ENCODE measurements around the gene MRM3.
"Not testable (repeated sequence)": the region's sequence is repeated elsewhere in the genome, so short reads cannot be mapped to it uniquely, and the experiment has no call there.

The MRM3 gene

DNA sequence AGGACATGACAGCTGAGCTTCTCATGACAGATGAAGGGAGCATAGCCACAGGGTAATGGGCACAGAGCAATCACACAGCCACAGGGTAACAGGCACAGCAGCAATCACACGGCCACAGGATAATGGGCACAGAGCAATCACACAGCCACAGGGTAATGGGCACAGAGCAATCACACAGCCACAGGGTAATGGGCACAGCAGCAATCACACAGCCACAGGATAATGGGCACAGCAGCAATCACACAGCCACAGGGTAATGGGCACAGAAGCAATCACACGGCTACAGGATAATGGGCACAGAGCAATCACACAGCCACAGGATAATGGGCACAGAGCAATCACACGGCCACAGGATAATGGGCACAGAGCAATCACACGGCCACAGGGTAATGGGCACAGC lies 33.5 kb upstream of the MRM3 start:
- H3K27me3 ChIP-seq (ENCODE audit: low read depth); DNase-seq (ENCODE audit: low spot score in 2 of 2); H3K9me3 ChIP-seq; H3K4me3 ChIP-seq; in situ Hi-C loops (cut with MboI; ENCODE audit: low sequenced_read_pairs): not testable (repeated sequence)
- Histone ChIP-seq H3K4me1 (peaks cover 12% of the 10 kb centered on the region), H3K36me3 (replicated peaks) (peaks cover 51% of the 10 kb centered on the region)

DNA sequence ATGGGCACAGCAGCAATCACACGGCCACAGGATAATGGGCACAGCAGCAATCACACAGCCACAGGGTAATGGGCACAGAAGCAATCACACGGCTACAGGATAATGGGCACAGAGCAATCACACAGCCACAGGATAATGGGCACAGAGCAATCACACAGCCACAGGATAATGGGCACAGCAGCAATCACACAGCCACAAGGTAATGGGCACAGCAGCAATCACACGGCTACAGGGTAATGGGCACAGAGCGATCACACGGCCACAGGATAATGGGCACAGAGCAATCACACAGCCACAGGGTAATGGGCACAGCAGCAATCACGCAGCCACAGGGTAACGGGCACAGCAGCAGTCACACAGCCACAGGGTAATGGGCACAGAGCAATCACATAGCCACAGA lies 32.8 kb upstream of the MRM3 start:
- DNase-seq (ENCODE audit: low spot score in 2 of 2); H3K9me3 ChIP-seq; H3K4me3 ChIP-seq; H3K27me3 ChIP-seq (ENCODE audit: low read depth); in situ Hi-C loops (cut with MboI; ENCODE audit: low sequenced_read_pairs): not testable (repeated sequence)
- Histone ChIP-seq H3K36me3 (replicated peaks) (peaks cover 44% of the 10 kb centered on the region), H3K4me1 (peaks cover 12% of the 10 kb centered on the region)

GRCh38 chr17:750431-751037 lies 31.6 kb upstream of the MRM3 start:
- peaks cover 32% of the 10 kb centered on the region for H3K36me3 ChIP-seq (replicated peaks)
- peaks cover 12% of the 10 kb centered on the region for H3K4me1 ChIP-seq
- H3K4me3 ChIP-seq, result peak overlapping the region; percentile 77
- no peaks in the 10 kb centered on the region for H3K9me3 ChIP-seq
- no peaks in the 10 kb centered on the region for H3K27me3 ChIP-seq (ENCODE audit: low read depth)
- in situ Hi-C loops (cut with MboI; ENCODE audit: low sequenced_read_pairs), result no loop called here
- DNase-seq (ENCODE audit: low spot score in 2 of 2), result peak in 1 of 2 experiments; percentile 45

GRCh38 chr17:751269-752001 lies 30.7 kb upstream of the MRM3 start:
- peaks cover 12% of the 10 kb centered on the region for H3K4me1 ChIP-seq
- in situ Hi-C loops (cut with MboI; ENCODE audit: low sequenced_read_pairs), result no loop called here
- H3K9me3 ChIP-seq, result no peaks in the 10 kb centered on the region
- H3K4me3 ChIP-seq, result peak overlapping the region; percentile 77
- DNase-seq (ENCODE audit: low spot score in 2 of 2), result peak in 1 of 2 experiments; percentile 51
- peaks cover 24% of the 10 kb centered on the region for H3K36me3 ChIP-seq (replicated peaks)
- H3K27me3 ChIP-seq (ENCODE audit: low read depth), result no peaks in the 10 kb centered on the region

DNA sequence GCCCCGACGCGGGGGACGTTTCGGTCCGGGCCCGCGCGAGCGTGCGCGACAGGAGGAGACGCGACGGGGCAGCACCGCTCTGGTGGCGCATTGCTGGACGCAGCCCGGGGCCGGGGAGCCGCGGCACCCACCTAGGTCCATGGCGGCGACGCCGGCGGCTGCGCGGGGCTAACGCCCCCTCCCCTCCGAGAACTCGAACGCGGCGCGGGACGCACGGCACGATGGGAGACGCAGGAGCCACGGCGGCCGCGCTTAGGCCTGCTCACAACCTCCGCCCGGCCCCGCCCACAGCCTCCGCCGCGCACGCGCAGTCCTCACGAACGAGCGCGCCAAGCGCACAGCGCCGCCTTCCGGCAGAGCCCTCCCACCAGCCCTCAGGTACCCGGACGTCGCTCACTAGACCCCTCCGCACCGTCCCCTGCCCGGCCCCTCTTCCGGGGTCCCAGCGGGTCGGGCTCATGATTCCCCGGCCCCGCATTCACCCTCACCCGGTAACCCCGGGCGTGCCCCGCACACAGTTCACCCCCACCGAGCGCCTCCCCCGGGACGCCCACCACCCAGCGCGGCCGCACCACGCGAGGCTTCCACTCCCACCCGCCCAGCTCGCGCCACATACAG lies 30.0 kb upstream of the MRM3 start, which contains the start of gene GEMIN4:
GEMIN4 (minus strand) TSS at position 263 of the 618 bp plus-strand sequence; CDS start at position 141, 122 bp downstream.
- Histone ChIP-seq H3K4me3 (peak within 1 kb of the TSS; percentile 77), H3K27me3 (ENCODE audit: low read depth) (no peaks in the 10 kb centered on the region), H3K9me3 (no peaks in the 10 kb centered on the region), H3K4me1 (peaks cover 12% of the 10 kb centered on the region), H3K36me3 (replicated peaks) (peaks cover 24% of the 10 kb centered on the region)
- DNase-seq (ENCODE audit: low spot score in 2 of 2), result peak; percentile 84 to 97
- in situ Hi-C loops (cut with MboI; ENCODE audit: low sequenced_read_pairs), result no loop called here

- Histone ChIP-seq H3K36me3 (replicated peaks) (peaks cover 23% of the 10 kb centered on the region), H3K9me3 (no peaks in the 10 kb centered on the region), H3K27me3 (ENCODE audit: low read depth) (no peaks in the 10 kb centered on the region), H3K4me1 (peaks cover 12% of the 10 kb centered on the region), H3K4me3 (peak overlapping the region; percentile 77)
- peak in 1 of 2 experiments; percentile 51 for DNase-seq (ENCODE audit: low spot score in 2 of 2)
- in situ Hi-C loops (cut with MboI; ENCODE audit: low sequenced_read_pairs), result no loop called here
These were observed 29.4 kb upstream of the MRM3 start for GRCh38 chr17:752620-753219.

GRCh38 chr17:753418-753817 lies 28.7 kb upstream of the MRM3 start:
- Histone ChIP-seq H3K9me3 (no peaks in the 10 kb centered on the region), H3K36me3 (replicated peaks) (peaks cover 22% of the 10 kb centered on the region), H3K4me3 (no peak overlapping the region), H3K27me3 (ENCODE audit: low read depth) (no peaks in the 10 kb centered on the region), H3K4me1 (peaks cover 12% of the 10 kb centered on the region)
- no peak for DNase-seq (ENCODE audit: low spot score in 2 of 2)
- in situ Hi-C loops (cut with MboI; ENCODE audit: low sequenced_read_pairs), result no loop called here

DNA sequence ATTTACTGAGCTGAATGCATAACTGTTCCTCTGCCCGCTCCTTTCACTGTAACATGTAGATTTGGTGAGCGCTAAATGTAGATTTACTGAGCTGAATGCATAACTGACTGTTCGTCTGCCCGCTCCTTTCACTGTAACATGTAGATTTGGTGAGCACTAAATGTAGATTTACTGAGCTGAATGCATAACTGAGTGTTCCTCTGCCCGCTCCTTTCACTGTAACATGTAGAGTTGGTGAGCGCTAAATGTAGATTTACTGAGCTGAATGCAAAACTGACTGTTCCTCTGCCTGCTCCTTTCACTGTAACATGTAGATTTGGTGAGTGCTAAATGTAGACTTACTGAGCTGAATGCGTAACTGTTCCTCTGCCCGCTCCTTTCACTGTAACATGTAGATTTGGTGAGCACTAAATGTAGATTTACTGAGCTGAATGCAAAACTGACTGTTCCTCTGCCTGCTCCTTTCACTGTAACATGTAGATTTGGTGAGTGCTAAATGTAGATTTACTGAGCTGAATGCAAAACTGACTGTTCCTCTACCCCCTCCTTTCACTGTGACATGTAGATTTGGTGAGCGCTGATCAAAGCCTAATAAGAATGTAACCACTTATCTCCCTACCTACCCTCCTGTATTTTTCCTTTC lies 26.7 kb upstream of the MRM3 start:
- DNase-seq (ENCODE audit: low spot score in 2 of 2); H3K4me1 ChIP-seq; H3K27me3 ChIP-seq (ENCODE audit: low read depth); in situ Hi-C loops (cut with MboI; ENCODE audit: low sequenced_read_pairs); H3K4me3 ChIP-seq; H3K9me3 ChIP-seq: not testable (repeated sequence)
- peaks cover 37% of the 10 kb centered on the region for H3K36me3 ChIP-seq (replicated peaks)

DNA sequence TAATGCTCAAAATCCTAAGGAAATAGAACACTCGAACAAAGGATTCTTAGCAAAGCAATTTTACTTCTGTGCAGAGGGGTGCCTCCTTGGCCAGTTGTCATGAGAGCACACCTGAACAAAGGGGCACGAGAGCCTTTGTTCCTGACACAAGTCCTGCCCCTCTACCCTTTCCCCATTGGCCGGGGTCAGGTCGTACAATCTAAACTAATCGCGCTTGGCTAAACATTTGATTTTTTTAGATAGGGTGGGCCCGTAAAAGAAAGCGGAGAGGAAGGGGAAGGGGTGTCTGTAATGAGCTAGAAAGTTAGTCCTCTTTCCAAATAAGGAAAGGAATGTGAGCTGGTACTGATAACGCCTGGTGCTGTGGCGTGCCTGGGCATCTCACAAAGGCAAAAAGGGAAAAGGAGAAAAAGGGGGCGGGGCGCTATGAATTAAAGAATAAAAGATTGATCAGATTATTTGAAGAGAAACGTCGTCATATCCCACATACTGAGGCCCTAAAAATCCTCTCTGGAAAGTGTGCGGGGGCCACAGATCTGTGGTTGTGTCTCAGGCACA lies 26.1 kb upstream of the MRM3 start:
- H3K9me3 ChIP-seq; H3K4me3 ChIP-seq; H3K27me3 ChIP-seq (ENCODE audit: low read depth); in situ Hi-C loops (cut with MboI; ENCODE audit: low sequenced_read_pairs); DNase-seq (ENCODE audit: low spot score in 2 of 2); H3K4me1 ChIP-seq: not testable (repeated sequence)
- peaks cover 43% of the 10 kb centered on the region for H3K36me3 ChIP-seq (replicated peaks)

- in situ Hi-C loops (cut with MboI; ENCODE audit: low sequenced_read_pairs), result no loop called here
- Histone ChIP-seq H3K9me3 (no peaks in the 10 kb centered on the region), H3K4me3 (no peak overlapping the region), H3K36me3 (replicated peaks) (peaks cover 68% of the 10 kb centered on the region), H3K4me1 (no peaks in the 10 kb centered on the region), H3K27me3 (ENCODE audit: low read depth) (no peaks in the 10 kb centered on the region)
- no peak for DNase-seq (ENCODE audit: low spot score in 2 of 2)
These were observed 22.2 kb upstream of the MRM3 start for GRCh38 chr17:759964-760363.

- Histone ChIP-seq H3K4me1 (no peaks in the 10 kb centered on the region), H3K27me3 (ENCODE audit: low read depth) (no peaks in the 10 kb centered on the region), H3K4me3 (no peak overlapping the region), H3K36me3 (replicated peaks) (peaks cover 72% of the 10 kb centered on the region), H3K9me3 (no peaks in the 10 kb centered on the region)
- DNase-seq (ENCODE audit: low spot score in 2 of 2), result no peak
- in situ Hi-C loops (cut with MboI; ENCODE audit: low sequenced_read_pairs), result no loop called here
These were observed 21.8 kb upstream of the MRM3 start for GRCh38 chr17:760371-760770.

GRCh38 chr17:767076-767475 lies 15.1 kb upstream of the MRM3 start:
- in situ Hi-C loops (cut with MboI; ENCODE audit: low sequenced_read_pairs), result no loop called here
- Histone ChIP-seq H3K4me1 (peaks cover under 1% of the 10 kb centered on the region), H3K4me3 (no peak overlapping the region), H3K9me3 (no peaks in the 10 kb centered on the region), H3K36me3 (replicated peaks) (peaks cover 59% of the 10 kb centered on the region), H3K27me3 (ENCODE audit: low read depth) (no peaks in the 10 kb centered on the region)
- DNase-seq (ENCODE audit: low spot score in 2 of 2), result no peak

DNA sequence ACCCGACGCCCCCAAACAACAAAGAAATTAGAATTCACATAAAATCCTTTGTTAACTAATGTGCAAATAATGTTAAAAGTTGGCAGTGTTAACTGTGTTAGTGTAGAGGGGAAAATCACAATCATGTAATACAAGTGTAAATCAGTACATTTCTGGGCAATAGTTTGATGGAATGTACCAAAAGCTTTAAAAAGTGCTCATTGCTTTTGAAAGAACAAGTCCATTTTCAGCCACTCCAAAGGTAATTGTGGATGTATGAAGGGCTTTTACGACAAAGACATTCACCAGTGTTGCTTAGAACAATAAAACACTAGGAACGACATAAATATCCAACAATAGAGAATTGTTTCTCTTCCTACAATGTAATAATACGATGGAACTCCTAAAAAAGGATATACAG lies 9.1 kb upstream of the MRM3 start:
- Histone ChIP-seq H3K27me3 (ENCODE audit: low read depth) (no peaks in the 10 kb centered on the region), H3K9me3 (no peaks in the 10 kb centered on the region), H3K4me1 (peaks cover 23% of the 10 kb centered on the region), H3K4me3 (no peak overlapping the region), H3K36me3 (replicated peaks) (peaks cover 59% of the 10 kb centered on the region)
- in situ Hi-C loops (cut with MboI; ENCODE audit: low sequenced_read_pairs), result no loop called here
- peak in 1 of 2 experiments; percentile 76 for DNase-seq (ENCODE audit: low spot score in 2 of 2)

Measured in HAP-1 (cell line).